ENCODE results near the gene PSME4.

GRCh38 chr2:53958443-53958842 lies 12.3 kb downstream of the PSME4 start:
- no peak for TF ChIP-seq YY1 (IDR thresholded peaks at IDR 0.05)
- TF ChIP-seq GABPA (IDR thresholded peaks at IDR 0.05 in 1 of 2, conservative IDR thresholded peaks at IDR 0.05 in 1 of 2), result no peak
- no peak for TF ChIP-seq TAF1 (conservative IDR thresholded peaks at IDR 0.05)
- TF ChIP-seq CTCF (IDR thresholded peaks at IDR 0.05; ENCODE audit: low read depth, low read length, missing input control), result no peak
- TF ChIP-seq SP1 (IDR thresholded peaks at IDR 0.05), result no peak

All from liver (tissue), 3 donors.